IPS-18c (cell line): Measurements from ENCODE around the gene ARHGAP24.
"Not testable (repeated sequence)": the region's sequence is repeated elsewhere in the genome, so short reads cannot be mapped to it uniquely, and the experiment has no call there.

Experiments used
- H3K4me3 ChIP-seq: 2 replicates; pipeline ENCODE4 v1.7.0; 2013; ENCODE audit warnings: low read depth, mild to moderate bottlenecking, low read length, moderate library complexity; ENCODE audit not compliant: insufficient read depth
- H3K9me3 ChIP-seq: one replicate; pipeline ENCODE4 v1.6.1; 2013; ENCODE audit warnings: mild to moderate bottlenecking, low read length, moderate library complexity; ENCODE audit not compliant: control insufficient read depth, insufficient read depth

Gene ARHGAP24

GRCh38 chr4:85656759-85657505 lies 182.0 kb downstream of the ARHGAP24 start:
- Histone ChIP-seq H3K4me3 (no peak overlapping the region), H3K9me3 (no peaks in the 10 kb centered on the region)

- H3K4me3 ChIP-seq: no peak overlapping the region
- H3K9me3 ChIP-seq: no peaks in the 10 kb centered on the region
Observed at GRCh38 chr4:85658766-85659439, 184.0 kb downstream of the ARHGAP24 start.

GRCh38 chr4:85659610-85660218 lies 184.8 kb downstream of the ARHGAP24 start:
- no peak overlapping the region for H3K4me3 ChIP-seq
- no peaks in the 10 kb centered on the region for H3K9me3 ChIP-seq

- H3K9me3 ChIP-seq, H3K4me3 ChIP-seq: not testable (repeated sequence)
Observed at GRCh38 chr4:85666625-85667024, 191.7 kb downstream of the ARHGAP24 start.

GRCh38 chr4:85669204-85669603 lies 194.3 kb downstream of the ARHGAP24 start:
- Histone ChIP-seq H3K9me3 (peaks cover 6% of the 10 kb centered on the region), H3K4me3 (no peak overlapping the region)

GRCh38 chr4:85669992-85670548 lies 195.1 kb downstream of the ARHGAP24 start:
- Histone ChIP-seq H3K4me3 (no peak overlapping the region), H3K9me3 (peaks cover 6% of the 10 kb centered on the region)

- peaks cover 6% of the 10 kb centered on the region for H3K9me3 ChIP-seq
- H3K4me3 ChIP-seq: no peak overlapping the region
Observed at GRCh38 chr4:85671120-85671519, 196.2 kb downstream of the ARHGAP24 start.

GRCh38 chr4:85672116-85672515 lies 197.2 kb downstream of the ARHGAP24 start:
- peaks cover 6% of the 10 kb centered on the region for H3K9me3 ChIP-seq
- H3K4me3 ChIP-seq: no peak overlapping the region

GRCh38 chr4:85672959-85673358 lies 198.0 kb downstream of the ARHGAP24 start:
- H3K9me3 ChIP-seq: peaks cover 2% of the 10 kb centered on the region
- H3K4me3 ChIP-seq: no peak overlapping the region

- Histone ChIP-seq H3K9me3 (peaks cover 2% of the 10 kb centered on the region), H3K4me3 (no peak overlapping the region)
Observed at GRCh38 chr4:85673540-85673939, 198.6 kb downstream of the ARHGAP24 start.

GRCh38 chr4:85675076-85676049 lies 200.4 kb downstream of the ARHGAP24 start:
- H3K4me3 ChIP-seq: no peak overlapping the region
- no peaks in the 10 kb centered on the region for H3K9me3 ChIP-seq

GRCh38 chr4:85676050-85676425 lies 201.1 kb downstream of the ARHGAP24 start:
- Histone ChIP-seq H3K9me3 (no peaks in the 10 kb centered on the region), H3K4me3 (no peak overlapping the region)

- Histone ChIP-seq H3K4me3 (no peak overlapping the region), H3K9me3 (no peaks in the 10 kb centered on the region)
Observed at GRCh38 chr4:85676850-85677590, 202.1 kb downstream of the ARHGAP24 start.

- Histone ChIP-seq H3K4me3 (no peak overlapping the region), H3K9me3 (no peaks in the 10 kb centered on the region)
Observed at GRCh38 chr4:85681221-85681657, 206.3 kb downstream of the ARHGAP24 start.

GRCh38 chr4:85681921-85682320 lies 207.0 kb downstream of the ARHGAP24 start:
- H3K9me3 ChIP-seq: no peaks in the 10 kb centered on the region
- H3K4me3 ChIP-seq: no peak overlapping the region

- Histone ChIP-seq H3K4me3 (no peak overlapping the region), H3K9me3 (no peaks in the 10 kb centered on the region)
Observed at GRCh38 chr4:85682391-85682790, 207.4 kb downstream of the ARHGAP24 start.
